GM19328 (cell line): ENCODE measurements around the gene CCN5.

ENCODE experiments used
- ATAC-seq: cut with Tn5 transposase; IDR thresholded peaks from one replicate; pipeline ENCODE4 v1.9.1; 2021; ENCODE audit warnings: mild to moderate bottlenecking, moderate library complexity; ENCODE audit not compliant: unreplicated experiment

Gene CCN5

DNA sequence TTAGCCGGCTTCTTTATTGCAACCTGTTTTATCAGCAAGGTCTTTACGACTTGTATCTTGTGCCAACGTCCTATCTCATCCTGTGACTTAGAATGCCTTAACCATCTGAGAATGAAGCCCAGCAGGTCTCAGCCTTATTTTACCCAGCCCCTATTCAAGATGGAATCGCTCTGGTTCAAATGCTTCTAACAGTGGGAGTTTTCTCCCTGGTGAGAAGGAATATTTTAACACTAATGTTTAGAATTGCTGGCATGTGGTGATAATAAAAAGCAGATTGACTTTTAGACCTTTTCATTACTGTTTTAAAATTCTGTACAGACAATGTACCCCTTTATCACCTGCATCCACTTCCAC is 20.6 kb downstream of the CCN5 start:
- no peak for ATAC-seq

DNA sequence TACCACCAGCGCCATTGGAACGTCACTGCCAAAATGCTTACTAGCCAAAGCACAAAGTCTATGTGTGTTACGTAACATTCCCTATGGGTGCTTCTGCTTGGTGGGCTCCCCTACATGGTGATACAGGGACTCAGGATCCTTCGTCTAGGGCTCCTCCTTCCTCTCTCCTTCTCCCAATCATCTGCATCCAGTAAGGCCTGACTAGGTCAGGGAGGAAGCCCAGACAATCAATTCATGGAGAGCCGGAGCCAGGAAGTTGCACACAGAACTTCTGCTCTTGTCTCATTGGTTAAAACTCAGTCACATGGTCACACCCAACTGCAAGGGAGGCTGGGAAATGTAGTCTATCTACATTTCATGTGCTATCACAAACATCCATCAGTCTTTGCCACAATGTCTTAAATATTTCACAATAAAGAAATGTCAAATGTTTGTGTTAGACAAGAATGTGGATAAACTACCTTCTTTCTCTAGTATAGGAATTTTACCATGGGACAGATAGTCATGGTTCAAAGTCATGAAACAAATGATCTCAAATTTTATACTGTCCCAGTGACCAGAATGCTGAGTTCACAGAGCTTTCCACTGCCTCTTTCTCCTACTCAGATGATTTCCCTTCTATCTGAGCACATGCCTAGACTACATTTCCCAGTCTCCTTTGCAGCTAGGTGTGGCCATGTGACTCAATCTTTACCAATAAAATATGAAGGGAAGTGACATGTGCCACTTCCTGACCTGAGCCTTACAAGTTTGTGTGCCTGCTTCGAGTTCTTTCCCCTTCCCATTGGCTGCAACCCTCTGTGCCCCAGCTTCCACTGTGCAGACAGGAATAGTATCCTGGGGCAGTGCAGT is 21.2 kb downstream of the CCN5 start:
- ATAC-seq: no peak

DNA sequence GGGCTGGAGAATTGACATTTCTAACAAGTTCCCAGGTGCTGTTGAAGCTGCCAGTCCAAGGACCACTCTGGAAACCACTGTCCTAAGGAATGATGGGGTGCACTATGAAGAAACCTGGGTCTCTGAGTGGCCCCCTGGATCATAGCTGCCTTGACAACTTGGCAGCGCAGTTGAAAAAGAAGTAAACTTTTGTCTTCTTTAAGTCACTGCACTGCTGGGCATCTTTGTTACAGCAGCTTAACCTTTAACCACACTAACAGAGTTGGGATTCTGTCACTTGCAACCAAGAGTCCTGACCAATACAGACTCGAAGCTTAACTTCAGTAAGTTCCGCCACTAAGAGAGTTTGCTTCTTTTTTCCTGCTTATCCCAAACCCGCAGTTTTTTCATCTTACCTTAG is 21.9 kb downstream of the CCN5 start:
- no peak for ATAC-seq

GRCh38 chr20:44738813-44739477 is 23.8 kb downstream of the CCN5 start:
- no peak for ATAC-seq

DNA sequence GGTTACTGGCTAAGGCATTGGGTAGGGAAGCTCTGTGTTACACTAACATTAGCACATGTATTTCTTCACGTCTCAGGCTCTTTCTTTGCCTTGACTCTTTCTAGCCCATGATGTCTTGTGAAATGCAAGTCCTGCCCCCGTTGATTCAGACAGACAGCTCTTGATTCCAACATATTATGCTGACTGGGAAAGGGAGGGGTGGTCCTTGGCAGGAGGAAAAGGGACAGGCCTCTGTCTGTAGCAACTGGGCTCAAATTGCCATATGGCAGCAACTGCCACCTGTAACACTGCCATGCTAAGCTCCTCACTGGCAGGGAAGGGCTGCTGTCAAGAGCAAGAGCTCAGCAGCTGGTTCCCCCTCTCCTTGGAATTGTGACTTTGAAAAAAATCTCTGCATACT is 24.8 kb downstream of the CCN5 start:
- no peak for ATAC-seq

- ATAC-seq: no peak
Measured at GRCh38 chr20:44742304-44743079, 27.3 kb downstream of the CCN5 start.

GRCh38 chr20:44743080-44743701 is 28.0 kb downstream of the CCN5 start:
- no peak for ATAC-seq

DNA sequence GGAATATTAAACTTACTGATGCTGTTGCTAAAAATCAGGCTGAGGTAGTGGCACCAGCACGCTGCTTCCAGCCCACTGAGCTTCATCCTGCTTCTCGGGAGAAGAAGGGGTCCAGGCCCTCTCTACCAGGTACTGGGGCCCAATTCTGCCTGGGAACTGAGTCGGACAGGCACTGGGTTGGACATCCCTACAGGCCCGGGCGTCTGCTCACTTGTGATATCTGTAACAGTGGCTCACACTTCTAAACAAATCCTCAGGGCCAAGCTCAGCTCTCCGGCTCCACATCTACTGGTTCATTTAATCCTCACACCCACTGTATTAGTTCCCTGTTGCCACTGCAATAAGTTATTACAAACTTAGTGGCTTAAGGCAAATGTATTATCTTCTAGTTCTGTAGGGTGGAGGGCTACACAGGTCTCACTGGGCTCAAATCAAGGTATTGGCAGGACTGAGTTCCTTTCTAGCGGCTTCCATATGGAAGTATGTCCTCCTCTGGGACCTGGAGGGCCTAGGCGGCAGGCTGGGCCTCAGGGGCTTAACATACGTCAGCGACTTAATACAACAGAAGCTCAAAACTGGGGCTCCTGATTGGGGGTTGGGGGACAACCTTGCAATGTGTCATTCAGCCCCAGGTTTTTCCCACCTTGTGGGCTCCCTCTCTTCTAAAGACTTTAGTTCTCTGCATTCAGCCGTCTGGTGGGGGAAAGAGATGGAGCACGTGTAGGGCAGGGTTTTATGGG is 28.9 kb downstream of the CCN5 start:
- ATAC-seq: no peak

DNA sequence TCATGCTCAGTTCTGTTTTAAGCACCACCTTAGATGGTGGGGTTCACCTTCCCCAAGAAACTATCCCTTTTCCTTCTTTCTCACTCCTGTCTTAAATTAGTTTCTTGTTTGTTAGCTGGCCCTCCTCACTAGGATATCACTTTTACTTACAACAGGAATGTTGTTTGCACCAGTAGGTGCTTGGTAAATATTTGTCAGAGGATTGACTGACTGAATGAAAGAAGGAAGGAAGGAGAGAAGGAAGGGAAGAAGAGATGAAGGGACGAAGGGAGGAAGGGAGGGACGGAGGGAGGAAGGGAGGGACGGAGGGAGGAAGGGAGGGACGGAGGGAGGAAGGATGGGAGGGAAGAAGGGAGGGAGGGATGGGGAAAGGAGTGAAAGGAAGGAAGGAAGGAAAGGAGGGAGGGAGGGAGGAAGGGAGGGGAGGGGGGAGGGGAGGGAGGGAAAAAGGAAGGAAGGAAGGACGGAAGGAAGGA is 30.0 kb downstream of the CCN5 start:
- no peak for ATAC-seq

DNA sequence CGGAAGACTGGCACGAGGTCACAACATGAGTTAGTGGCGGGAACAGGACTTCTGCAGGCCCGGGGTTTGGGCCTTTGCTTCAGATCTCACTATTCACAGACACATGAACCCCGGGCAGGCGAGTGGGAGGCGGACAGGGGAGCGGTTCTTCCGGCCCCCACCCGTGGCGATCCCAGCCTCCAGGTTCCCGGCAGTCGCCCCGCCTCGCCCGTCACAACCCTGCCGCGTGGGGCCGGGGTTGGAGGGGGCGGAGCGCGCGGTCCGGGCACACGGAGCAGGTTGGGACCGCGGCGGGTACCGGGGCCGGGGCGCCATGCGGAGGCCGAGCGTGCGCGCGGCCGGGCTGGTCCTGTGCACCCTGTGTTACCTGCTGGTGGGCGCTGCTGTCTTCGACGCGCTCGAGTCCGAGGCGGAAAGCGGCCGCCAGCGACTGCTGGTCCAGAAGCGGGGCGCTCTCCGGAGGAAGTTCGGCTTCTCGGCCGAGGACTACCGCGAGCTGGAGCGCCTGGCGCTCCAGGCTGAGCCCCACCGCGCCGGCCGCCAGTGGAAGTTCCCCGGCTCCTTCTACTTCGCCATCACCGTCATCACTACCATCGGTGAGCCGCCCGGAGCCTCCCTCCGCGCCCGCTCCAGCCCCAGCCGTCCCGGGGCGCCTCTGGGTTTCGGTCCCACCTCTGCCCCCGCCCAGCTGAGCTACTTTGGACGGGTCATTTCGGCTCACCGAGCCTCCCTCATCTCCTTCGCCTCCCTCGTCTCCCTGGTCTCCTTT is 30.6 kb downstream of the CCN5 start, which contains the start of gene KCNK15:
TSS of gene KCNK15 (plus strand) at position 268 of the 769 bp plus-strand sequence. CDS start at position 314, 46 bp downstream.
- no peak for ATAC-seq

DNA sequence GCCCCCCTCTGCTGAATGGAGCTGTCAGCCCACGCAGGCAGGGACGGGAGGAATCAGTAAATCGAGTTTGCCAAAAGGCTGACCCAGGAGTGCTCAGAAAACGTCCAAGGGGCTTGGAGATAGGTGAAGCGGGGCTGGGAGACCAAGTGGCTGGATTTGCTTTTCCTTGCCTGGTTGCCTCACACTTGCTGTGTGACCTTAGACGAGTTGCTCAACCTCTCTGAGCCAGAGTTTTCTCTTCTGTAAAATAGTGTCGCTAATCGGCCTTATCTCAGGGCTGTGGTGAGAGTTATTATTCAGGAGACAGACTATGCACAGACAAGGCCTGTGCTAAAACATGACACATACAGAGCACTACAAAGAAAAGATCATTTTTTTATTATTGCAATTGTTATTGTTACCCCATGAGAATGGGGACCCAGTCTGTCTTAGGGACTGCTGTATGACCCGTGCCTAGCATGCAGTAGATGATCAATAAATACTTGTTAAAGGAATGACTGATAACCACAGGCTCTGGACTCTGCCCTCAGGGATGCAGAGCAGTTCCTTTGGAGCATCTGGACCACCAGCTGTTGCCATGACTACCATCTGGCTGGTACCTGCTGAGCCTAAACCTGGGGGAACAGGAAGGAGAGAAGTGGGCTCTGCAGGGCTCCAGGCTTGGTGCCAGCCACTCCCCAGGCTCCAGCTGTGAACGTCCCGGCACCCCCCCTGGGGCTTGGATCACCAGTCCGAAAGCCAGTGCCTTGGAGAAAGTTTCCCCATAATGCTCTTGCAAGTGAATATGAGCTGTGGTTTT is 31.4 kb downstream of the CCN5 start:
- no peak for ATAC-seq

GRCh38 chr20:44747166-44748004 is 32.2 kb downstream of the CCN5 start:
- no peak for ATAC-seq

DNA sequence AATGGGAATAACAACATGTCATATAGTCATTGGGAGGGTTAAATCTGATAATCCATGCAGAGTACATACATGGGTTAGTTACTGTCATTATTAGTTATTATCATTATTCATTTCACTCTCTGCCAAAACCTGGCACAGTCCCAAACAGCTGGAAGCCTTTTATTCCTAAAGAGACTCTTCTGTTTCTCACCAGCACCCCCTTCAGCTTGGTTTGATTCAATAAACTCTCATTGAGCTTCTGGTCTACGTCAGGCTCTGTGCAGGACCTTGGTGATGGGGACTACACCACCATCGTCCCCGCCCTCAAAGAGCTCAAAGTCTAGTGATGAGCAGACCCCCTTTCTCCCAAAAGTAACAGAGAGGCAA is 32.8 kb downstream of the CCN5 start:
- ATAC-seq: no peak

- no peak for ATAC-seq
Measured at GRCh38 chr20:44750081-44750805, 35.1 kb downstream of the CCN5 start.

GRCh38 chr20:44752099-44752931 is 37.1 kb downstream of the CCN5 start:
- ATAC-seq: no peak

GRCh38 chr20:44754554-44754953 is 39.4 kb downstream of the CCN5 start:
- no peak for ATAC-seq
